ENCODE data around the gene ZNF496. TPM values are rescaled to one million over a fixed set of nuclear protein-coding genes. Genes with fewer than 3 reads are reported as not detected.

The ZNF496 gene
- total and polyA plus RNA-seq, 9 of the 15 experiments (the other 6 are each of a cell fraction or from before 2014, with no cell fraction given): 4.3 to 54.0 (median 31.3) TPM

GRCh38 chr1:247352175-247352574, 20.5 kb upstream of the ZNF496 start:
- Histone ChIP-seq H3K27ac (ENCODE audit: extremely low read depth, low read depth, low read length) (no peak overlapping the region), H2AFZ (ENCODE audit: low read depth, low read length) (no peak overlapping the region), H3K4me1 (replicated peaks in 1 of 2; ENCODE audit: control insufficient read depth in 2 of 2, insufficient read depth in 2 of 2, low read length in 2 of 2) (peaks cover 8 to 13% of the 10 kb centered on the region in 2 experiments), H3K9ac (ENCODE audit: insufficient read depth in 1 of 2, low read depth in 2 of 2, low read length in 2 of 2) (no peak overlapping the region), H3K4me3 (no peak overlapping the region), H3K79me2 (ENCODE audit: control insufficient read depth, insufficient read depth, low read length) (no peaks in the 10 kb centered on the region), H3K9me3 (replicated peaks; ENCODE audit: control insufficient read depth, insufficient read depth, low read depth, low read length) (no peaks in the 10 kb centered on the region), H3K36me3 (ENCODE audit: control insufficient read depth, insufficient read depth, low read length) (no peaks in the 10 kb centered on the region), H3K9me1 (ENCODE audit: control insufficient read depth, insufficient read depth, low read length) (no peaks in the 10 kb centered on the region), H4K20me1 (replicated peaks; ENCODE audit: control insufficient read depth, insufficient read depth, low read length) (no peaks in the 10 kb centered on the region), H3K4me2 (ENCODE audit: insufficient read depth, low read length) (no peak overlapping the region), H3K27me3 (ENCODE audit: control insufficient read depth in 2 of 2, insufficient read depth in 2 of 2, low read length in 2 of 2) (peaks cover 0 to 11% of the 10 kb centered on the region in 2 experiments; a peak in 1 of 5 replicates)
- no TSS peak for BruUV-seq (replicated peaks)
- in situ Hi-C loops (cut with MboI) (no loop called here), intact Hi-C loops (cut with micrococcal nuclease) (no loop called here)
- FAIRE-seq (no peak), ATAC-seq (no peak), DNase-seq (ENCODE audit: extremely low read depth in 1 of 4, low spot score in 3 of 4) (no peak)
- WGBS (ENCODE audit: insufficient coverage, low coverage, missing lambda C conversion rate): 18% methylated on average over 3 of the region's 3 CpGs
- POLR2A ChIA-PET: interaction anchor here (0.8 kb wide), 1 partner anchor 19 kb away, joined by 4 read pairs; no protein-coding TSS in a partner anchor
- TF ChIP-seq MYBL2 (IDR thresholded peaks at IDR 0.05; ENCODE audit: low read depth) (no peak), MYBL2 (CRISPR knock-in tag; IDR thresholded peaks at IDR 0.05; ENCODE audit: borderline replicate concordance) (no peak), ZNF274 (IDR thresholded peaks at IDR 0.05; ENCODE audit: borderline replicate concordance, low read depth, low read length) (no peak), ZNF140 (CRISPR knock-in tag; IDR thresholded peaks at IDR 0.05) (no peak), L3MBTL2 (IDR thresholded peaks at IDR 0.05) (no peak), KDM4B (IDR thresholded peaks at IDR 0.05; ENCODE audit: borderline replicate concordance in 2 of 2, low read depth in 1 of 2) (no peak), ETV6 (IDR thresholded peaks at IDR 0.05; ENCODE audit: borderline replicate concordance in 1 of 2, low read depth in 2 of 2, low read length in 1 of 2) (no peak), ETV6 (CRISPR knock-in tag; IDR thresholded peaks at IDR 0.05; ENCODE audit: borderline replicate concordance) (no peak), FOXP1 (CRISPR knock-in tag; IDR thresholded peaks at IDR 0.05) (no peak), MCM7 (IDR thresholded peaks at IDR 0.05) (no peak), SAFB2 (IDR thresholded peaks at IDR 0.05; ENCODE audit: borderline replicate concordance, low read depth, low read length, severe bottlenecking) (no peak), SIRT6 (IDR thresholded peaks at IDR 0.05; ENCODE audit: low read depth, low read length) (no peak), ZNF408 (CRISPR knock-in tag; IDR thresholded peaks at IDR 0.05; ENCODE audit: low read depth) (no peak)
- TF ChIP-seq, protein P1, sequence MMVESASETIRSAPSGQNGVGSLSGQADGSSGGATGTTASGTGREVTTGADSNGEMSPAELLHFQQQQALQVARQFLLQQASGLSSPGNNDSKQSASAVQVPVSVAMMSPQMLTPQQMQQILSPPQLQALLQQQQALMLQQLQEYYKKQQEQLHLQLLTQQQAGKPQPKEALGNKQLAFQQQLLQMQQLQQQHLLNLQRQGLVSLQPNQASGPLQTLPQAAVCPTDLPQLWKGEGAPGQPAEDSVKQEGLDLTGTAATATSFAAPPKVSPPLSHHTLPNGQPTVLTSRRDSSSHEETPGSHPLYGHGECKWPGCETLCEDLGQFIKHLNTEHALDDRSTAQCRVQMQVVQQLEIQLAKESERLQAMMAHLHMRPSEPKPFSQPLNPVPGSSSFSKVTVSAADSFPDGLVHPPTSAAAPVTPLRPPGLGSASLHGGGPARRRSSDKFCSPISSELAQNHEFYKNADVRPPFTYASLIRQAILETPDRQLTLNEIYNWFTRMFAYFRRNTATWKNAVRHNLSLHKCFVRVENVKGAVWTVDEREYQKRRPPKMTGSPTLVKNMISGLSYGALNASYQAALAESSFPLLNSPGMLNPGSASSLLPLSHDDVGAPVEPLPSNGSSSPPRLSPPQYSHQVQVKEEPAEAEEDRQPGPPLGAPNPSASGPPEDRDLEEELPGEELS (CRISPR knock-in tag; IDR thresholded peaks at IDR 0.05; ENCODE audit: borderline replicate concordance): no peak
- CTCF ChIA-PET (ENCODE audit: low intra/inter-chr PET ratio): no interaction called here
